C4-2B (cell line): Measurements from ENCODE around the gene MGAT5B.

Experiments used
- H3K27ac ChIP-seq: fragments of 450-650 bp; 2 replicates; pipeline ENCODE4 v1.5.1; 2017
- CTCF ChIP-seq: fragments of 450-650 bp; conservative IDR thresholded peaks from 2 replicates; pipeline ENCODE4 v1.5.1; 2017; ENCODE audit warnings: mild to moderate bottlenecking
- ZFX ChIP-seq: fragments of 450-650 bp; IDR thresholded peaks from 2 replicates; pipeline ENCODE4 v1.6.1; 2017

Gene MGAT5B

GRCh38 chr17:76921340-76922036 lies 53.3 kb downstream of the MGAT5B start:
- no peak overlapping the region for H3K27ac ChIP-seq
- TF ChIP-seq CTCF (no peak), ZFX (no peak)

GRCh38 chr17:76922084-76922483 lies 53.9 kb downstream of the MGAT5B start:
- TF ChIP-seq CTCF, result no peak
- TF ChIP-seq ZFX, result no peak
- no peak overlapping the region for H3K27ac ChIP-seq

- H3K27ac ChIP-seq, result no peak overlapping the region
- TF ChIP-seq ZFX (no peak), CTCF (no peak)
Measured at GRCh38 chr17:76922967-76923366, 54.8 kb downstream of the MGAT5B start.

GRCh38 chr17:76923491-76923890 lies 55.3 kb downstream of the MGAT5B start:
- TF ChIP-seq CTCF (no peak), ZFX (no peak)
- no peak overlapping the region for H3K27ac ChIP-seq

- TF ChIP-seq CTCF (no peak), ZFX (no peak)
- H3K27ac ChIP-seq, result no peak overlapping the region
Measured at GRCh38 chr17:76924345-76925342, 56.4 kb downstream of the MGAT5B start.

- no peak for TF ChIP-seq CTCF
- no peak for TF ChIP-seq ZFX
- H3K27ac ChIP-seq, result no peak overlapping the region
Measured at GRCh38 chr17:76925441-76925891, 57.3 kb downstream of the MGAT5B start.
